KMS-11 (cell line): Measurements from ENCODE around the gene MUC5AC.
"Not testable (repeated sequence)": the region's sequence is repeated elsewhere in the genome, so short reads cannot be mapped to it uniquely, and the experiment has no call there.

Experiments
- H2AFZ ChIP-seq: fragments of 200-600 bp; sonication (generic); 2 replicates; pipeline ENCODE4 v1.6.1; 2016; ENCODE audit warnings: antibody characterized with exemption, mixed run types, low read depth
- H3K27ac ChIP-seq: fragments of 200-600 bp; sonication (generic); 2 replicates; pipeline ENCODE4 v1.6.1; 2016; ENCODE audit warnings: mild to moderate bottlenecking, mixed run types
- H3K27me3 ChIP-seq: fragments of 200-600 bp; sonication (generic); 2 replicates; pipeline ENCODE4 v1.6.1; 2017; ENCODE audit warnings: mild to moderate bottlenecking, low read depth, mixed run types, moderate library complexity; ENCODE audit not compliant: insufficient read depth
- H3K36me3 ChIP-seq: fragments of 200-600 bp; sonication (generic); 2 replicates; pipeline ENCODE4 v1.6.1; 2017; ENCODE audit warnings: mild to moderate bottlenecking, mixed run types; ENCODE audit not compliant: insufficient read depth
- H3K4me1 ChIP-seq: fragments of 200-600 bp; sonication (generic); 2 replicates; pipeline ENCODE4 v1.6.1; 2016; ENCODE audit warnings: mild to moderate bottlenecking, low read depth, mixed run types; ENCODE audit not compliant: poor library complexity, severe bottlenecking
- H3K4me2 ChIP-seq: fragments of 200-600 bp; sonication (generic); 2 replicates; pipeline ENCODE4 v1.7.0; 2016; ENCODE audit warnings: mild to moderate bottlenecking, mixed run types
- H3K4me3 ChIP-seq: fragments of 200-600 bp; sonication (generic); IDR thresholded peaks from 2 replicates; pipeline ENCODE4 v1.6.1; 2017; ENCODE audit warnings: low read depth, low read length, mixed read lengths; ENCODE audit not compliant: insufficient read depth
- H3K79me2 ChIP-seq: fragments of 200-600 bp; sonication (generic); 2 replicates; pipeline ENCODE4 v1.6.1; 2016; ENCODE audit warnings: low read depth, mixed run types; ENCODE audit not compliant: insufficient read depth
- H3K9ac ChIP-seq: fragments of 200-600 bp; sonication (generic); 2 replicates; pipeline ENCODE4 v1.6.1; 2016; ENCODE audit warnings: mild to moderate bottlenecking, mixed run types
- H4K20me1 ChIP-seq: fragments of 200-600 bp; sonication (generic); 2 replicates; pipeline ENCODE4 v1.6.1; 2016; ENCODE audit warnings: mild to moderate bottlenecking, mixed run types; ENCODE audit not compliant: insufficient read depth
- CTCF ChIP-seq: fragments of 200-600 bp; sonication (generic); conservative IDR thresholded peaks from 2 replicates; pipeline ENCODE4 v1.6.1; 2017; ENCODE audit warnings: low read depth, mild to moderate bottlenecking, antibody characterized with exemption, low read length, moderate library complexity, mixed read lengths

MUC5AC gene

DNA sequence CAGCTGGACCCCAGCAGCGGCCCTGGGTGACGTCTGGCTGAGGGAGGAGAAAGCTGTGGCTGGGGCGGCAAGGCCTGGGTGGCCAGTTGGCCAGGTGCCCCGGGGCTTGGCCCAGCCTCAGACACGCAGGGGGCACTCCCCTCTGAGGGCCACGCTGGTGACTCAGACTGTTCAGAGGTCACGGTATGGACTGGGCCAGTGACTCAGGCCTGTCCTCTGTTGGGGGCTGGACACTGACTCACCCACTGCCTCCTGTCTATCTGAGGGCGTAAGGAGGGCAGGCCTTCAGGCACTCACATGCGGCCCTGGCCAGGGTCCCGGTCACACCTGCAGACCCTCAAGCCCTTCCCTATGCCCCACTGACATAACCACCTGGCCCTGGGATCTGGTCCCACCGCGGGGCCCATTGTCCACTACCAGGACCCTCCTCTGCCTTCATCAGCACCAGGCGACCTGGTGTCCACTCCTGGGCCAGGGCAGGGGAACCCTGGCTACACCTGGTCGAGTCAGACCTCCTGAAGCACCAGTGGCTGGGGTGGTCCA, 3.7 kb upstream of the MUC5AC start:
- Histone ChIP-seq H3K9ac (no peak overlapping the region), H2AFZ (no peak overlapping the region), H3K27ac (no peak overlapping the region), H3K36me3 (no peaks in the 10 kb centered on the region), H3K27me3 (peaks cover 54% of the 10 kb centered on the region), H3K4me2 (no peak overlapping the region), H4K20me1 (no peaks in the 10 kb centered on the region), H3K4me1 (peaks cover 12% of the 10 kb centered on the region), H3K4me3 (no peak overlapping the region), H3K79me2 (no peaks in the 10 kb centered on the region)
- no peak for TF ChIP-seq CTCF

GRCh38 chr11:1154656-1155055, 3.1 kb upstream of the MUC5AC start:
- H3K9ac ChIP-seq, H2AFZ ChIP-seq, H3K27ac ChIP-seq, H3K79me2 ChIP-seq, H3K4me2 ChIP-seq, H4K20me1 ChIP-seq, H3K36me3 ChIP-seq, H3K4me3 ChIP-seq: not testable (repeated sequence)
- peaks cover 12% of the 10 kb centered on the region for H3K4me1 ChIP-seq
- peaks cover 47% of the 10 kb centered on the region for H3K27me3 ChIP-seq

DNA sequence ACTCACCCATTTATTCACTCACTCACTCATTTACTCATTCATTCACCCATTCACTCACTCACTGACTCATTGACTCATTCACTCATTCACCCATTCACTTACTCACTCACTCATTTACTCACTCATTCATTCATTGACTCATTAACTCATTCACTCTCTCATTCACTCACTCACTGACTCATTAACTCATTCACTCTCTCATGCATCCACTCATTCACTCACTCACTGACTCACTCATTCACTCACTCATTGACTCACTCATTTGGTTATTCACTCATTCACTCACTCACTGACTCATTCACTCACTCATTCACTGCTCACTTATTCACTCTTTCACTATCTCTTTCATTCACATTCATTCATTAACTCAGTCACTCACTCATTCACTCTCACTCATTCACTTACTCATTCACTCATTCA, 2.5 kb upstream of the MUC5AC start:
- no peak for TF ChIP-seq CTCF
- no peaks in the 10 kb centered on the region for H4K20me1 ChIP-seq
- H3K27me3 ChIP-seq: peaks cover 47% of the 10 kb centered on the region
- H3K4me2 ChIP-seq: no peak overlapping the region
- H2AFZ ChIP-seq: no peak overlapping the region
- H3K4me3 ChIP-seq: no peak overlapping the region
- no peaks in the 10 kb centered on the region for H3K36me3 ChIP-seq
- H3K79me2 ChIP-seq: no peaks in the 10 kb centered on the region
- H3K4me1 ChIP-seq: peaks cover 12% of the 10 kb centered on the region
- no peak overlapping the region for H3K27ac ChIP-seq
- H3K9ac ChIP-seq: no peak overlapping the region

DNA sequence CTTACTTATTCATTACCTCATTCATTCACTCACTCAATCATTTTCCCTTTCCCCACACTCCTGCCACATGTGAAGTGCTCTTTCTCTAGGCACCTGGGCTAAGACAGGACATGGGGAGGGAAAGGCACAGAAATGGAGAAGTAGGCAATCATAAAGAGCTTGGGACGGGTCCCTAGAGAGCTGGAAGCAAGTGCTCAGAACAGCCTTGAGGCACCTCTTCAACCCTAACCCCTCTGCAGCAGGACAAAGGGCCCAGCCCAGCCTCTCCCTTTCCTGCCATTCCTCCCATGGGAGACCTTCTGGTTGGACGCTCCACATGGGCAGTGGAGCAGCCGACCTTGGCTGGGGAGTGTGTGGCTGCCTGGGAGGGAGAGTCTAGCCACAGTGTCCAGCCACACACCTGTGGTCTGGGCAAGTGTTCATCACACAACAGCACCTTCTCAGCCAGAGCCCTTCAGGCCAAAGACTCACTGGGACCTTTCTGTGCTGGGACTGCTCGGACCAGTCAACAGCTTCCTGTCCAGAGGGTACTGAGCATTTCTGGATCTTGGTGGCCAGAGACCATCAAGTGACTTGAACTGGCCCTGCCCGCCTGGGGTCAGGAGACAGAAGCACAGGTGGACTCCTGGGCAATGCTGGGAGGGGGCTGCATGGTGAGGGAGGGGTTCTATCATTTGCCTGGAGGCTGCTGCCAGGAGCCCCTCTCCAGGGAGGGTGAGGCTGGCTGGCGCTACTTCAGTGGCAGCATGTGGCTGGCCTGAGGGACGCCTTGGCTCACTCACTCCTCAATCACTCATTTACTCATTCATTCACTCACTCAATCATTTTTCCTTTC, 1.0 kb upstream of the MUC5AC start:
- no peaks in the 10 kb centered on the region for H4K20me1 ChIP-seq
- peaks cover 46% of the 10 kb centered on the region; the same call in 1 of the 2 replicates for H3K27me3 ChIP-seq
- TF ChIP-seq CTCF: no peak
- no peak overlapping the region for H3K27ac ChIP-seq
- H3K4me1 ChIP-seq: peaks cover 12% of the 10 kb centered on the region
- H3K4me2 ChIP-seq: no peak overlapping the region
- no peaks in the 10 kb centered on the region for H3K36me3 ChIP-seq
- no peak overlapping the region for H3K4me3 ChIP-seq
- H3K79me2 ChIP-seq: no peaks in the 10 kb centered on the region
- H2AFZ ChIP-seq: no peak overlapping the region
- no peak overlapping the region for H3K9ac ChIP-seq

DNA sequence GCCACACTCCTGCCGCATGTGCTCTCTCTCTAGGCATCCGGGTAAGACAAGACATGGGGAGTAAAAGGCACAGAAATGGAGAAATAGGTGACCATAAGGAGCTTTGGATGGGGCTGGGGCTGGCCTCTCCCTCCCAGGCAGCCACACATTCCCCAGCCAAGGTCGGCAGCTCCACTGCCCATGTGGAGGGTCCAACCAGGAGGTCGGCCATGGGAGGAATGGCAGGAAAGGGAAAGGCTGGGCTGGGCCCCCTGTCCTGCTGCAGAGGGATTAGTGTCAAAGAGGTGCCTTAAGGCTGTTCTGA, 460 bp upstream of the MUC5AC start:
- Histone ChIP-seq H3K4me2 (no peak overlapping the region), H3K4me3 (no peak overlapping the region), H4K20me1 (no peaks in the 10 kb centered on the region), H3K27me3 (peaks cover 43% of the 10 kb centered on the region; the same call in 1 of the 2 replicates), H3K9ac (no peak overlapping the region), H3K36me3 (no peaks in the 10 kb centered on the region), H3K79me2 (no peaks in the 10 kb centered on the region), H3K4me1 (peaks cover 7% of the 10 kb centered on the region), H2AFZ (no peak overlapping the region), H3K27ac (no peak overlapping the region)
- TF ChIP-seq CTCF: no peak
